GM11168 (cell line): Measurements from ENCODE around the gene STAC2.

Experiments used
- in situ Hi-C: fragments of 300-500 bp; cut with MboI; formaldehyde crosslinking; loops from one replicate; pipeline ENCODE4 v1.12.0; 2022; ENCODE audit warnings: low sequenced_read_pairs; ENCODE audit not compliant: unreplicated experiment

The STAC2 gene

DNA sequence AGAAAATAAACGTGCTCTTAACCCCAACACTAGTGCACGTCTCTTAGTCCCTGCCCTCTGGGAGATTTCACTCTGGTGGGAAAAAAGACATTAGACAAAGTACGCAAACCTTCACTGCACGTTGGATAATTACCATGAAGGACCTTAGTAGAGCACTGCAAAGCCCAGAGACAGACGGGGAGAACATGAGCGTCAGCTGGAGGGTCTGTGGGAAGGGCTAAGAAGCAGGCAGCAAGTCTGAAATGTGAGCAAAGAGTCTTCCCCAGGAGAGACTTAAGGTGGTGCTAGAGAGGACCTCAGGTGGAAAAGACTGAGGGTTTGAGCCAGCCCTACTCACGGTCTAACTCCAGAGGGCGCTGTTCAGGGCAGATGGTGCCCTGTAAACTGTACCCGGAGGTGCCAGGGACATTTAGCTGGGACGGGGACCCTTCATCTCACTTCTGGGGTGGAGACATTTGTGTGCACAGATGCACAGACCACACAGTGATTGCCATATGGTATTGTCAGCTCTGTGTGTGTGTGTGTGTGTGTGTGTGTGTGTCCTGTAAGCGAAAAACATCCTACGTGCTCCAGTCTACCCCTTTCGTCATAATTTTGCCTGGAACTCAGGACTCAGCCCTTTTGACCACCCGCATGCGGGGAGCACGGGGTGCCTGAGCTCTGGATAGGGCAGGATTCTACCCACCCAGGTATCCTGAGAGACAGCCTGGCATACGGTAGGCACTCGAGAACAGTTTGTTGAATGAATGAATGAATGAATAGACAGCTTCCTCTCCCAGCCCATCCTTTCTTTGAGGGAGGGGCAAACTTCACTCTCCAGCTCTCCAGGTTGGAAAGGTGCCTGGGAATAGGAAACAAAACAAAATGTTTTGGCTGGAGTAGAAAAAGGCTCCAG lies 10.1 kb upstream of the STAC2 start:
- in situ Hi-C loops, result no loop called here

DNA sequence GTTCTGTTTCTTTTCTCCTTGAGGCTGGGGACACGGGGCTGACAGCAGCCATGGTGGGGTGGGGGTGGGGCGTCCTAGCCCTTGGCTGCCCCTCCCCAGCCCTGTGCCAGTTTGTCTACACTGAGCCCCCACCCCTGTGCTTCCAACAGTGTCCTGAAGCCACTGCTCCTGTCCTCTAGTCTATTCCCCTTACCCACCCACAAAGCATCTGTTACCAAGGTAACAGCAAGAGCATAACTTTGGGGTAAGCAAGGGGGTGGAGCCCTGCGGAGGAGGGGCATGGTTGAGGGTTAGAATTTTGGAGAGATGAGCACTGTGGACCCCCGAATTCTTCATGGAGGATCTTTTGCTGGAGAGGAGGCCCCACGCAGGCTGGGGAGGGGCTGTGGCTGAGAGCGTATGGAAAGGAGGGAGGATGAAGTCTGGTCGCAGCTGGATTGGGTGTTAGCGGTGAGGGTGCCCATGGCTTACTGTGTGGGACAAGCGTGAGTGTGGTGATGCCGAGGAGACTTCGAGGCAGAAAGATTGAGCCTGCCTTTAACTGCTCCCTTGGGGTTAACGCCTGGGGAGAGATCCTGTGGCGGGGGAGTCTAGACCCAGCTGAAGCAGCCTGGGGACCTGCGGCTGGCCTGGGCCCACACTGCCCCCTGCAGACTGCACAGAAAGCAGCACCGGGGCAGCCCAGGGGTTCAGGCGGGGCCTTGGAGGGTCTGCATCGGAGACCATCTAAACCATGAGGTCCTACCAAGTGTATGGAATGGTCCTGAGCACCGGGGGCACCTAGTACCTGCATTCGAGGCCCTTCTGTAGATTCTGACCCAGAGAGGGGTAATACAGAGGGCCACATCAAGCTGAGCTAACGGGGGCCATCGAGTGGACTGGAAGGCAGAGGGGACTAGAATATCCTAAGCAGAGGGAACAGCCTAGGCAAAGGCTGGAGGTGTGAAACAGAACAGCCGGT lies 6.1 kb upstream of the STAC2 start:
- in situ Hi-C loops, result no loop called here

DNA sequence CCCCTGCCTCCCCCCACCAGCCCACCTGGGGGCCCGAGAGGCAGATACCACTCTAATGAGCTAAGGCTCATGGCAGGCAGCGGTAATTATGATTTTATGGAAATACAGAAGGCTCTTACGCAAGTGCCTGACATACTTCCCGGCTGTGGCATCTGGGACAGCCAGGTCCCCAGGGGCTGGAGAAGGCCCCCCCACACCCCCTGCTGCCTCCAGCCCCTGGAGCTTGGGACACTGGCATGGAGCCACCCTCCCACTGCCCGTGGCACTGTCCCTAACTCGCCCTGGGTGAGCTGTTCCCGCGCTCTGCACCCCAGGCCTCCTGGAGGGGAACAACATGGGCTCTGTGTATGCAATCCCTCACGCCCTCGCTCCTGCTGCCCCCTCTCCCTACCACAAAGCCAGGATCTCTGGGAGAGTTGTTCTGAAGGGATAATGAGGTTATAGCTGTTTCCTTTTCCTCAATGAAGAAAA lies 5.4 kb upstream of the STAC2 start:
- in situ Hi-C loops, result no loop called here

DNA sequence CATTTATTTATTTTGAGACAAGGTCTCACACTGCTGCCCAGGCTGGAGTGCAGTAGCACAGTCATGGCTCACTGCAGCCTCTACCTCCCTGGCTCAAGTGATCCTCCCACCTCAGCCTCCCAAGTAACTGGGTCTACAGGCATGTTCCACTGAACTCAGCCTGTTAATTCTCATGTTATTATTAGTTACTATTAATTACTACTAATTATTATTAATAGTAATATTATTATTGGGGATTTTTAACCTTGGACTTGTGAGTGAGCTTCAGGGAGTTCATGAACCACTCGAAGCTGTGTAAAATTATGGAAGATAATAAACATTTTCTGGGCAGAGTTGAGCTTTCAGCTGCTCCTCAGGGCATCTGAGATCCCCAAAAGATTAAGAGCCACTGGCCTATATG lies 4.6 kb upstream of the STAC2 start:
- in situ Hi-C loops, result no loop called here

DNA sequence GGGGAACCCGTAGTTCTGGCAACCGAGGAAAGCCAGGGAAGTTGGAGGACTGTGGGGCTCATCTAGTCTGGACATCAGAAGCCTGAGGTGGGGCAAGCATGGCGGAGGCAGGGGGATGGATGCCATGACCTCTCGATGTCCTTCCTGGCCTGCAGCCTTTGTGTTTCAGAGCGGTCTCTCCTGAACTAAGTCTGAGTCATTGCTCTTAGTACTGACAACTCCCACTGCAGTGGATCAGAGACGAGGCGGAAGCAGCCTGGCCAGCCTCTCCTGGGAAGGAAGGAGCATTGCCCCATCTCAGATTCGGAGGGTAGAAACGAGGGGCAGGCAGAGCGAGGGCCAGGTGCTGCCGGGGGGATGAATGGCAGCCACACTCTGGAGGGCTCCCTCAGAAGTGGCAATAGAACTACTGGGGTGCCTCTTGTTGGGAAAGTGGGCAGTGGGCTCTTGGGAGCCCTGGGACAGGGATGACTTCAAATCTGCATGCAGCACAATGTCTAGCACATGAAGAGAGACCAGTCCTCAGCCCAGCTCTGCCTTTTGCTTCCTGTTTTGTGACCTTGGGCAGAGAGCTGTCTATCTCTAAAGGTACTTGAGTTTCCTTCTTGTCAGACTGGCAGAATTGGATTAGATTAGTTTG lies 3.6 kb upstream of the STAC2 start:
- in situ Hi-C loops, result no loop called here

DNA sequence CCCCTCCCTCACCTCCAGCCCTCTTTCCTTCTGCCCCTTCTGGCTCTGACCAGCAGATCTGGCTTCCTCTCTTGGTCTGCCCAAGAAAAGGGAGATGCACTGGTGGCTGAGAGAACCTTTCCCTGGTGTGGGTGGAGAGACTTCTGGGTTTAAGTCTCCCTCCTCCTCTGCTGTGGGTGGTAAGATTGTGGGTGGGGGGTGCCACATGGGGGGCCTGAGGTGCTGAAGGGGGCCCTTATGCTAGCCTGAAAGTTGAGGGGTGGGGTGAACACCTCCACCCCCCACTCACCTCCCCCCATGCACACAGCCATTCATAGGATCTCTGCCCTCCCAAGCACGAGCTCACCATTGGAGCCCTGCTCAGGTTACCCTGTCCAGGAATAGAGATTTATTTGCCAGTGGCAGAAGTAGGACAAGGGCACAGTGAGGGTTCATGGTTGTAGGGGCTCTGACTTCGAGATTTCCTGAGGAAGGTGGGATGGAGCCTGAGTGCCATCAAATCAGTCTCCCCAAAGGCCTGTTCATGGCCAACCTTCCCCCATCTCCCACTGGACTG lies 1.7 kb upstream of the STAC2 start:
- in situ Hi-C loops, result no loop called here

DNA sequence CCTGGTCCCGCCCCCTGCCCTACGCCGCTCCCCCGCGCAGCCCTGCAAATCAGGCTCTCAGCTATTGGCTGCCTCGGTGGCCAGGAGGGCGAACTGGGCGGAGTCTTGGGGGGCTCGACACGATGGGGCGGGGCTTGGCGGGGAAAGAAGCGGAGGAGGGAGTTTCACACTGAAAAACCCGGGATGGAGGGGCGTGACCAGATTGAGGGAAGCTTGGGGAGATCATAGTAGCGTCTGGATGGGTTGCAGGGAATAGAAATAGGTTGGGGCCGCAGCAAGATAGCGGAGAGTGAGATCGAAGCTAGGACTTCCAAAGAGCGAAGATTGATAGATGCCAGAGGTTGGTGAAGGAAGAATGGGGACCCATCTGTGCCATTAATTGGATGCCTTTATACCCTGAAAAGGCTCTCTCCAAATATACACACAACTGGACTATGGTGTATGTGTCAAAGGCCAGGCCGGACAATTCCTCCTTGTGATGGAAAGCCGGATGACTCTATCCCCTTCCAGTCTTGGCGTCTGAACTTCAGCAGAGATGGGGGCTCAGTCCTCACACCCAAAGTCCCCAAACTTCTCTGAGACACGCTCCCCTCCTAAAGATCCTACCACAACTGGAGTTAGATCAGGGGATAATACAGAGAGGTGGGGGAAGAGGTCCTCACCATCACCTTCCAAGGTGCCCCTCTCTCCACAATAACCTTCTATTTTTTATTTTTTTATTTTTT lies 376 bp upstream of the STAC2 start:
- in situ Hi-C loops, result no loop called here

- in situ Hi-C loops, result no loop called here
Observed at GRCh38 chr17:39224778-39225307, 902 bp downstream of the STAC2 start.

GRCh38 chr17:39223907-39224777 lies 1.6 kb downstream of the STAC2 start:
- in situ Hi-C loops, result no loop called here

- in situ Hi-C loops, result no loop called here
Observed at GRCh38 chr17:39222866-39223834, 2.6 kb downstream of the STAC2 start.

DNA sequence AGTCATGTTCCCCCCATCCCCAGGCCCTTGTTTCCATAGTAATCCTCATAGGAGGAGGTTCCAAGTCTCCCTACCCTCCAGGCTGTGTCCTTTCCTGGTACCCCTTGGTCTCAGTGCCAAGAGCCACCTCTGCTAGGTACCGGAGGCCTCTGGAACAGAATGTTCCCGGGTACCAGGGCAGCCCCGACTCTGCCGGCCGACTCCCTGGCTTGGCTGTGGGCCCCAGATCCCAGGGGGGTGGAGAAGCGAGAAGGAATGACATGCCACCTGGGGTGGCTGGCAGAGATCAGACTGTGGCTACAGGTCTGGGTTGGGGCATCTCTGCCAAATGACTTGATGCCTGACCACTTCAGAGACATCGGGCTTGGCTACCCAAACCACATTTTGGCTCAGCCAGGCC lies 3.6 kb downstream of the STAC2 start:
- in situ Hi-C loops, result no loop called here

GRCh38 chr17:39221572-39221971 lies 4.2 kb downstream of the STAC2 start:
- in situ Hi-C loops, result no loop called here

- in situ Hi-C loops, result no loop called here
Observed at GRCh38 chr17:39219647-39220154, 6.0 kb downstream of the STAC2 start.

GRCh38 chr17:39218906-39219305 lies 6.8 kb downstream of the STAC2 start:
- in situ Hi-C loops, result no loop called here

GRCh38 chr17:39217734-39218369 lies 7.9 kb downstream of the STAC2 start:
- in situ Hi-C loops, result no loop called here

DNA sequence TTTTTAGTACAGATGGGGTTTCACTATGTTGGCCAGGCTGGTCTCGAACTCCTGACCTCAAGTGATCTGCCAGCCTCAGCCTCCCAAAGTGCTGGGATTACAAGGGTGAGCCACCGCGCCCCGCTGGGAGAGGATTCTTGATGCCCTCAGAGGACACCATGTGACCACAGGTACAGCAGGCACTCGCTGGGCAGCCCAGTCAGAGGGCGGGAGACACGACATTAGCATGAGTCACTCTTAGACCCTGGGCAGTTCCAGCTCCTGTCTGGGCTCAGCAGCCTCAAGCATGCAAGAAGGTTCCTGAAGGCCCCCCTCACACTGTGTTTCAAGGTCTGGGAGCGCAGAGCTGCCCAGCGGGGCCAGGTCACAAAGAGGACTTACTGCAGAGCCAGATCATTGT lies 11.9 kb downstream of the STAC2 start:
- in situ Hi-C loops, result no loop called here
